Measurements from ENCODE around the gene SPTBN1.

Gene SPTBN1

GRCh38 chr2:54529935-54530334, 73.8 kb downstream of the SPTBN1 start:
- no peak for DNase-seq (ENCODE audit: low read depth)

- DNase-seq (ENCODE audit: low read depth) = no peak
Measured at GRCh38 chr2:54531558-54531957, 75.4 kb downstream of the SPTBN1 start.

GRCh38 chr2:54534221-54534620, 78.1 kb downstream of the SPTBN1 start:
- no peak for DNase-seq (ENCODE audit: low read depth)

- no peak for DNase-seq (ENCODE audit: low read depth)
Measured at GRCh38 chr2:54534625-54535024, 78.5 kb downstream of the SPTBN1 start.

GRCh38 chr2:54535599-54536195, 79.6 kb downstream of the SPTBN1 start:
- DNase-seq (ENCODE audit: low read depth) = no peak

- no peak for DNase-seq (ENCODE audit: low read depth)
Measured at GRCh38 chr2:54536720-54537119, 80.6 kb downstream of the SPTBN1 start.

GRCh38 chr2:54538537-54538936, 82.4 kb downstream of the SPTBN1 start:
- DNase-seq (ENCODE audit: low read depth) = no peak

- no peak for DNase-seq (ENCODE audit: low read depth)
Measured at GRCh38 chr2:54539683-54540082, 83.6 kb downstream of the SPTBN1 start.

GRCh38 chr2:54540194-54540593, 84.1 kb downstream of the SPTBN1 start:
- DNase-seq (ENCODE audit: low read depth) = no peak

GRCh38 chr2:54541995-54542394, 85.9 kb downstream of the SPTBN1 start:
- no peak for DNase-seq (ENCODE audit: low read depth)

GRCh38 chr2:54543733-54544396, 87.7 kb downstream of the SPTBN1 start:
- no peak for DNase-seq (ENCODE audit: low read depth)

- no peak for DNase-seq (ENCODE audit: low read depth)
Measured at GRCh38 chr2:54545702-54546450, 89.7 kb downstream of the SPTBN1 start.

GRCh38 chr2:54546518-54546917, 90.4 kb downstream of the SPTBN1 start:
- no peak for DNase-seq (ENCODE audit: low read depth)

- no peak for DNase-seq (ENCODE audit: low read depth)
Measured at GRCh38 chr2:54546923-54547720, 91.0 kb downstream of the SPTBN1 start.

- no peak for DNase-seq (ENCODE audit: low read depth)
Measured at GRCh38 chr2:54549430-54549829, 93.3 kb downstream of the SPTBN1 start.

GRCh38 chr2:54549917-54550518, 93.9 kb downstream of the SPTBN1 start:
- DNase-seq (ENCODE audit: low read depth) = no peak

GRCh38 chr2:54550547-54550946, 94.4 kb downstream of the SPTBN1 start:
- no peak for DNase-seq (ENCODE audit: low read depth)

- no peak for DNase-seq (ENCODE audit: low read depth)
Measured at GRCh38 chr2:54551123-54551756, 95.1 kb downstream of the SPTBN1 start.

- no peak for DNase-seq (ENCODE audit: low read depth)
Measured at GRCh38 chr2:54553075-54553474, 96.9 kb downstream of the SPTBN1 start.

GRCh38 chr2:54553775-54554174, 97.6 kb downstream of the SPTBN1 start:
- no peak for DNase-seq (ENCODE audit: low read depth)

- DNase-seq (ENCODE audit: low read depth) = no peak
Measured at GRCh38 chr2:54555318-54555837, 99.3 kb downstream of the SPTBN1 start.
